Activated gamma-delta T cell treated with Interleukin-2 at 50 U/mL for 16 hours (primary cell): ENCODE data around the gene SELENOO.
A peak's percentile ranks its signal among the peaks of the same experiment; 100 is the strongest.

Experiments used
- DNase-seq: peaks from one replicate; pipeline ENCODE4 v3.0.0-alpha.2; 2020

SELENOO gene

DNA sequence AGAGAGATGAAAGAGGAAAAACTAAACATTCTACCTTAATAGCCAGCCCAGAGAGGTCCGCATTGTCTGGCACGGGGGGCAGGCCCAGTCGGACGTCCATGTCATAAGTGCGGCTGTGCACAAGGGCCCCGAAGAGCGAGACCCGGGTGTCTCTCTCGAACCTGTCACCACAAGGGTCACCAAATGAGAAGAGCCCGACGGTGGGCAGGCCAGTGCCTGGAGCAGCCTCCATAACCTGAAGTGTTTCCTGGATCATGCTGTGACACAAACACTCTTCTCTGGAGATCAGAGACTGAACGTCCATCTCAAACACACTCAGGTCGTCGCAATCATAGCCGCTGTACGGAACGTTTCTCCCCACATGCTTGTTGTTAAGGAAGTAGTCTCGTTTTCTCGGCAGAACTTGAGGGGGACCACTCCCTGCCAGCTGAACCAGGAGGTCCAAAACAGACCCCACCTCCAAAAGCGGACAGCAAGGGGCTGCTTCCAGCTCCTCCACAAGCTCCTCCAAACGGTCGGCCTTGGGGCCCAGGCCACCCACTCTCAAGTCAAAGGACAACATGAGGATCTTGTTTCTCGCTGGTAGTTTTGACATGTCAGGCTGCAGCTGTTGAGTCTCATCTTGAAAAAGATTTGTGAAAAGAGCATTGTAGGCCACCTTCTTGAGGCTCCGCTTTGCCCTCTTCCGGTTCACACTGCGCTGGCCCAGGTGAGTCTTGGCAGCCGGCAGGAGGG, 43.0 kb downstream of the SELENOO start:
- DNase-seq: no peak

DNA sequence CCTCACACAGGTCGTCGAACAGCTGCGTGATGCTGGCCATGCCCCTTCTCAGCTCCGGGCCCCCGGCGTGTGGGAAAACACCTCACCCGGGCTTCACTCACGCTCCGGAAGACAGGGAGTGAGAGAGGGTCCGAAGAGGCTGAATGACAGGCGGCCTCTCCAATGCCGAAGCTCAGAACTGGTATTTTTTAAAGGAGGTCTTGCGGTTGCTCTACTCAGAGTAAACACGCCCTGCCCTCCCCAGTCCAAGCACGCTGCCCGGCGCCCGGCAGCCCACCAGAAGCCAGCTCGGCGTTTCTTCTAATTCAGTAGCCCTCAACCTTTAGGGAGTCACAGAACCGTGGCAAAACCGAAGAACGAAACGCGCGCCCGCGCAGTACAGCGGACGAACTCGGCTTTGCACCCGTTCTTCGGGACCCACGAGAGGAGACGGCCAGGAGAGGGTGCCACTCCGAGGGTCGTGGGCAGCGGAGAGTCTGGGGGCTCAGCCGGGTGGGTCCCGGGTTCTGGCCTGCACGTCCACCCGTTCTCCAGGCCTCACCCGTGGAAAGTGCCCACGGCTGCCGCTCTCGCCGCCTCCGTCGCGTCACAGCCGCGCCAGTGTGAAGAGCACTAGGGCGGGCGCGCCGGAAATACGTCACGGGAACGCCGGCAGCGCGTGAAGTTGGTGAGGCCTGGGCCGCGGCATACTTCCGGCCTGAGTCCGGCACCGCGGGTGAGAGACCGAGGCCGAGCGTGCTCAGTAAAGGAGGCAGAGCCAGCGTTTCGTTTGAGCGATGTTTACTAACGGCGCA, 43.8 kb downstream of the SELENOO start, which contains the start of gene TUBGCP6:
TUBGCP6 (minus strand) TSS at position 604 of the 794 bp plus-strand sequence; CDS start at position 40, 564 bp downstream.
- peak; percentile 88 for DNase-seq

DNA sequence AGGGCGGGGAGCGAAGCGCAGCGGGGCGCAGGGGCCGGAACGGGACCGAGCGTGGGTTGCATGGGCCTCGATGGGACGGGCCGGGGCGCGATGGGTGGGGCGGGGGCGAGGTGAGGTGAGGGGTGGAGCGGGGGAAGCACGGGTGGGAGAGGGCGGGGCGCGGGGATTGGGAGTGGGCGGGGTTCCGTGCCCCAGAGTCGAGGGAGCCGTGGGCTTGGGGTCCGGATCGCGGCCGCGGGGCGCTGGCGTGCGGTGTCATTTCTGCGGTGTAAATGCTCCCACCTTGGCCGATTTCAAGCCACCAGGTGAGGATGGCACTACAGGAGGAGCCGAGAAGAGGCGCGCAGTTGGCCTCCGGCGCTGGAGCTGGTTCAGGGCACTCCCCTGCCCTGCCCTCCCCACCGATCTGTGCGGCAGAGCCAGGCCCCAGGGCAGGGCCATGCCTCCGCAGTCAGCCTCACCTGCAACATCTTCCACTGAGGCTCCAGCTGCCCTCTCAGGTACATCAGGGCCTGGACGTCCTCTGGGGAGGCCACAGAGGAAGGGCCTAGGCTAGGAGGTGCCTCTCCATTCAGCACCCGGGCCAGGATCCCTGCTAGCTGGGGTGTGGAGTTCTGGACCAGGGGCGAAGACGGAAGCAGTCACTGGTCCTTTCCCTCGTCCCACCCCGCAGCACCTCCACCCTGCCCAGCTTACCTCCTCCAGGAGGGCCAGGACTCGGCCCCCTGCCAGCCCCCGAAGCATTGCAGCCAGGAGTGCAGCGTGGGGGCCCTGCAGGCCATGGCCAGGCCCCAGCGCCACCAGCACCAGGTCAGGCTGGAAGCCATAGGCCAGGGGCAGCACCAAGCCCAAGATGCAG, 44.6 kb downstream of the SELENOO start:
- no peak for DNase-seq

DNA sequence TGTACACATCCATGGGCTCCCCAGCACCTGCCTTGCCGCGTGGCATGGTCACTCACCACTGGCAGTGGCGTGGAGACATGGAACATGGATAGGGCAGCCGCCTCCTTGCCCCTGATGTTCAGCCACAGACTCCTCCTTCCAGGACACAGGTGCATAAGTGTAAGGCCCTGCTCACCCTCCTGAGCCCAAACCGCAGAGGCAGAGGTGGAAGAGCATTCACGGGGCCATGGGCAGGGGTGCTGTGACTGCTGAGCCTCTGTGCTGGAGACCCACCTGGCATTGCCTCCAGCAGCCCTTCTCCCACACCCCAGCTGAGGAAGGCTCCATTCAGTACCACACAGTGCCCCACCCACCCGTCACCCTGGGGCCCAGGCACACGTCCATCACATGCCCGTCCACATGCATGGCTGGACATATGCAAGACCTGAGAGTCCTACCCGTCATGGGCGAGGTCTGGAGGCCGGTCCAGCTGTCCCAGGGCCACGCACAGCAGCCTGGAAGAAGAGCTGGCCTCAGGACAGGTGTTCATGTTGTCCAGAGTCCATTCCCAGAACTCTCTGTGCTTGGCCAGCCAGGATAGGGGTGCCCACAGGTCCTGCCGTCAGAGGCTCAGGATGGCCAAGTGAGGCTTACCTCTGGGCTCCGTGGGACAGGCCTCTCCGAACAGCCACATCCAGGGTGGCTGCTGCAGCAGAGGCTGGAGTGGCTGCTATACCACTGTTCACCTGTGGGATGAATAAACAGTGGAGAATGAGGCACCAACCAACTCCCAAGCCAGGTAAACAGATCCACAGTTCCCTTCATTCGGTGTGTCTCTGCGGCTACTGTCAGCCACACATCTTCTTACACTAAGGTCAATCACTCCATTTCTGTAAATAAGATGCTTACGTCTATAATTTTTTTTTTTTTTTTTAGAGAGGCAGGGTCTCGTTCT, 45.7 kb downstream of the SELENOO start:
- DNase-seq: no peak

DNA sequence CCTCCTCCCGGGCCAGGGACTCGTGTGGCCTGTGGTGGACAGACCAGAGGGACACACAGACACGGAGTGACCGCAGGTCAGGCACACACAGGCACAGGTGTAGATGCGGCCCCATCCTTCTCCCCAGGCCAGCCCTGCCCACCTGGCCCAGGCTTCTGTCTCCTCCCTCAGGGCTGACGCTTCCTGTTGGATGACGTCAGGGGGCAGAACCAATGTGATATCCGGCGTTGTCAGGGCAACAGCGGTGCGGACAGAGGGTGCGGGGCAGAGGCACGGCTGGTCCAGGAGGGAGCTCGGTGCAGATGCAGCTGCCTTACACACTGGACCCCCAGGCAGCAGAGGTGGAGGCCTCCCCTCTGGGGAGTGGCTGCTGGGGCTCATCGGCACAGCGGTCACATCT, 46.9 kb downstream of the SELENOO start:
- DNase-seq: no peak

DNA sequence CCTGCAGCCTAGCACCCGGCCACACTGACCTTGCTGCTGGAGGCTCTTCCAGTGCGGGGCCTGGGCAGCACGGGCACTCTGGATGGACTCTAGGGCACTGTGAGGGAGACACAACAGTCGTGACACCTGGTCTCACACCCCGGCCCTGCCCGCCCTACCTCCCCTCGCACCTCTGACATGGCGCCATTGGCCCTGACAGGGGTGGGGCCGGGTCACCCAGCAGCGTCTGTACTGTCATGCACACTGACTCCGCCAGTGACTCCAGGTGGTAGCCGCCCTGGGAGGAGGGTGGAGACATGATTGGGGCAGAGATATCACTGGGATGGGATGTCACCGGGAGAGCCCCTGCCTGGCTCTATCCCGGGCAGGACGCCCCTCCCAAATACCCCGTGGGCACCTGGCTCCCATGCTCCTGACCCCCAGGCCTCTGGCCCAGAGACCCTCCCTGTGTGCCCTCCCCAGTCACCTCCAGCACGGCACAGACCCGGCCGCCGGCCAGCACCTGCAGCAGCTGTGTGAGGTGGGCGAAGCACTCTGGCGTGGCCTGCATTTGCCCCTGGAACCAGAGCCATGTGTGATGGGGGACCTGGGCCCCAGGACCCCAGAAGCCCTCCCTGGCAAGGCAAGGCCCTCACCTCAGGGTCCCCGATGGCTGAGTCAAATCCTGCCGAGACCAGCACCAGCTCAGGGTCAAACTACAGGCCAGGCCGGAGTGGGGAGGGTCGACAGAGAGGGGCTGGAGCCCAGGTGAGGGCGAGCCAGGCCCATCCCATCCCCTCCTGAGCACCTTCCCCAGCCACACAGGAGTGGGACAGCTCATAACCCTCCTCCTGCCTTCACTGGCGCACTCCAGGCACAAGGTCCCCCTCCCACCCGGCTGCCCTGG, 47.6 kb downstream of the SELENOO start:
- no peak for DNase-seq

DNA sequence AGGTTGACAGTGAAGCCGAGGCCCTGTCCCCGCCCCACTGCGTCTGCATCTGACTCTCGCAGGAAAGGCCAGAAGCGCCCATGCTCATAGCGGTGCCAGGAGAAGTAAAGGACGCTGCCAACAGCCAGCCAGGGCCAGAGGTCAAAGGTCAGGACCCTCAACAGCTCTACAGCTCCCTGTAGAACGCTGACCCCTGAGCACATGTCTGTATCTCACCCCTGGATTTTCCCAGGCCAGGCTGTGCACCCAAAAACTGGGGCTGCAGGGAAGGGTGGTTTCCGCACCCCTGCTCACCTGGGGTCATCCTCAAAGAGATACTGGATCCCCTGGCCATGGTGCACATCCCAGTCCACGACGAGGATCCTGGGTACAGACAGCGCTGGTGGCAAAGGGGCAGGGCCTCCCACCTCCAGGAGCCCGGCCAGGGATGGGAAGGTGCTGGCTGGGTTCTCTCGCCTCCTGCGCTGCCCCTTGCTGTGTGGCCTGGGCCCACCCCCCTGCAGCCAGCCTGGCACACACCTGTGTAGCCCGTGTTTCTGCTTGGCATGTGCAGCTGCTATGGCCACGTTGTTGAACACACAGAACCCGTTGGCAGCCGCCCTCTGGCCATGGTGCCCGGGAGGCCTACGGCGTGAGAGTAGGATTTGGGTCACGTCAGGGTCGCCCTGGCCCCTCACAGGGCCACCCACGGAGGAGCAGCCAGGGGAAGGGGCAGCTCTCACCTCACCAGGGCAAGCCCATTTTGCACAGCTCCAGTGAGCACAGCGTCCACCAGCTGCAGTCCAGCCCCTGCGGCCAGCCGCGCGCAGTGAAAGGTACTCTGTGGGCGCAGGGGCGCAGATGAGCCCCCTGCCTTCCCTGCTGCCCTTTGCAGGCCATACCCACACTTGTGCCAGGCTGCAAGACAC, 48.8 kb downstream of the SELENOO start:
- DNase-seq: no peak

DNA sequence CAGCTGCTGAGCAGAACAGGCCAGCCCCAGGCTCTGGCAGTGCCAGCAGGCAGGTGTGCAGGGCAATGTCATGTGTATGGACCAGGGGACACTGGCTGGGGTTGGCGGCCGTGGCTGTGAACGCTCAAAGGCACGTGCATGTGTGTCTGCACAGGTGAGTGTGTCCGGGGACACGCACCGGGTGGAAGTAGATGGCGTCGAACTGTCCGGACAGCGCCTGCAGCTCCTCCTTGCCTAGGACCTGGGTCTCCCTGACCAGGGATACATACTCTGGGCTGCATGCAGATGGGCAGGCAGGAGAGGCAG, 49.4 kb downstream of the SELENOO start:
- DNase-seq: no peak

DNA sequence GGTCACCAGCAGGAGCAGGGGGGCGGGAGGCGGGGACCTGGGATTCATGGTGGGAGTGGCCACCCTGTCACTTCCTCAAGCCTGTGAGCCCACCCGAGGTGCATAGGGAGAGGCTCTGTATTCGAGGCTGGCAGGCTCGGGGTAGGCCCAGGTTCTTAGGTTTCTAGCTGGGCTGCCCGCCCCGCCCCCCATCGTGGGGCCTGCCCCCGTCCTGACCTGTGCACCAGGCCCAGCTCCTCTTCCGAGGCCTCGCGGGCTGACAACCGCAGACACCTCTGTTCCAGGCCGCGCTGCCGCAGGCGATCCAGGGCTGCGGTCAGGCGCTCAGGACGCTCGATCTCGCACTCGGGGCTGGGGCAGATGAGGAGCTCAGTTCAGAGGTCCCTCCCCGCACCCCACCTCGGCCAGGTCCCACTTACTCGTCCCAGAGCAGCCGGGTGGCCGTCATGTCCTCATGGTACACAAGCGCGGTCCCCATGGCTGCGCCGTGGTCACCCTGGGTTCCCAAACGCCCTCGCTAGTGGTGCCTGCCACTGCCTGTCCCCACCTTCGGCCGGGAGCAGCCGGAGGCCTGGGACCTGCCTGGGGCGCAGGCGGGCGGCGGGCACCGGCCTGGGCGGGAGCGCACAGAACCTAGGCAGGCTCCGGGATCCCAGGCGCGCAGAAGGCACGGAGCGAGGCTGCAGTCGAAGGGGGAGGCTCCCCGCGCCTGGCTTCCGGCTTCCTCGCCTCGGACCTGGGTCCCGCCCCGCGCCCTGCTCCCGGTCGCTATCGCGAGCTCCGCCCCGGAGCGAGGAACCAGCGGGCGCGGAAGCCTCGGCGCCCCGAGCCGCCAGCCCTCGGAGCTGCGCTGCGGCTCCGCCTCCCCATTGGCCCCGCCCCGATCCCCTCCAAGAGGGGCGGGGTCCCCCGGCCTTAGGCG, 50.0 kb downstream of the SELENOO start, which contains the start of gene HDAC10:
HDAC10 (minus strand) TSS at position 711 of the 922 bp plus-strand sequence; CDS start at position 478, 233 bp downstream.
- peak; percentile 69 for DNase-seq

DNA sequence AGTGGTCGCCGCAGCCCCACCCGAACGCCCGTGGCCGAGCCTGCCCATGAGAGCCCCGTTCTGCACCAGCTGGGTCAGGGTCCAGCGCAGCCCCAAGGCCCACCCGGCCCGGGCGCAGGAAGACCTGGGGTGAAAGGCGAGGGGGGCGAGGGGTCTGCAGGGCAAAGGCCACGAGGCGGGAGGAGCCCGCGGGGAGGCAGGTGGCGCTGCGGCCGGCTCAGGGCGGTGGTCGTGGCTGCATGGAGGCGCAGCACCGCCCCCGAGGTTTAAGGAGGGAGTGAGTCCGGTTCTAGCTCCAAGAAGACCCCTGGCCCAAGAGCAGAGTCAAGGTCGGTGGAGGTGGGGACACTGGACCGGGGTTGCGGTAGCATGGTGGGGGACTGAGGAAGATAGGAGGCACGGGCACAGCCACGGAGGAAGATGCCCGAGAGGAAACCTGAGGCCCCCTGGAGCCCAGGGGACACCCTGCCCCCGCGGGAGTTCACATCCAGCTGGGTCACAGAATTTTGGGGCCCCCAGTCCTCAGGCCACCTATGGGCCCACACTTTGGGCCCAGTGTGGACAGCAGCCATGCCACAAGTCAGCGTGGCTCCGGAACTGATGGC, 50.8 kb downstream of the SELENOO start:
- no peak for DNase-seq

DNA sequence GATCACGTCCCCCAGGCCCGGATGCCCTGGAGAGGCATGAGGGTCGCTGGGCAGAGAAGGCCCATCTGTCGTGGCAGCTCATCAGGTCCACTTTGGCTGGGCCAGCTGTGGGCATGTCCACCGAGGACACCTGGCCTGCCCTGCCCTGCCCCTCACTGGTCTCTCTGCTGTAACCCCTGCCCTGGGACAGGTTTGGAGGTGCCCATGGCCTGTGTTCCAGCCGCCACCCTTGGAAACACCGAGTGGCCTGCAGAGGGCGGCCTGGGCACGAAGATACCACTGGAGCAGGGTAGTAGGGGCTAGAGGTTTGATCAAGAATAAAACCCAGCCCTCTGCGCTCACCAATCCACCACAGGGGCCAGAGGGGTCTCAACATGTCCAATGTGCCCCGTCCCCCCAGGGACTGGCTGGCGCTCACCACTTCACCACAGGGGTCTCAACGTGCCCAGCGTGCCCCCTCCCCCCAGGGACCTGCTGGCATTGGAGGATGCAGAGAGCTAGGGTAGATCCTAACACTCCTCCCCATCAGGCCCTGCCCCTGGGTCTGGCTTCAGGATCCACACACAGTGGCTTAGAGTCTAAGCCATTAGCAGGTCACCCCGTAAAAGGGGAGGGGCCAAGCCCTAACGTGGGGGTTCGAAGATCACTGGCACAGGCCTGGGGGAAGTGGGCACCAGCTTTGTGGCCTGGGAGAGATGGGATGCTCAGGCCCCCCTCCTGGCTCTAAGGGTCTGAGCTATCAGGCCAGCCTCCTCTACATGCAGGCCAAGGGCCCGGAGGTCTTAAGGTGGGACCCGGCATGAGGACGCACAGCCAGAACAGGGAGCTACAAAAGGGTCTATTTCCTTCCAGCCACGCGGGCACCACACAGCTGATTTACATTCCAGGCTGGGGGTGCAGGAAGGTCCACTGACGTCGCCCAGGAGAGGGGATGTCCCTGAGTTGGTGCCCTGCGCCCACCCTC, 51.6 kb downstream of the SELENOO start:
- peak; percentile 74 for DNase-seq

DNA sequence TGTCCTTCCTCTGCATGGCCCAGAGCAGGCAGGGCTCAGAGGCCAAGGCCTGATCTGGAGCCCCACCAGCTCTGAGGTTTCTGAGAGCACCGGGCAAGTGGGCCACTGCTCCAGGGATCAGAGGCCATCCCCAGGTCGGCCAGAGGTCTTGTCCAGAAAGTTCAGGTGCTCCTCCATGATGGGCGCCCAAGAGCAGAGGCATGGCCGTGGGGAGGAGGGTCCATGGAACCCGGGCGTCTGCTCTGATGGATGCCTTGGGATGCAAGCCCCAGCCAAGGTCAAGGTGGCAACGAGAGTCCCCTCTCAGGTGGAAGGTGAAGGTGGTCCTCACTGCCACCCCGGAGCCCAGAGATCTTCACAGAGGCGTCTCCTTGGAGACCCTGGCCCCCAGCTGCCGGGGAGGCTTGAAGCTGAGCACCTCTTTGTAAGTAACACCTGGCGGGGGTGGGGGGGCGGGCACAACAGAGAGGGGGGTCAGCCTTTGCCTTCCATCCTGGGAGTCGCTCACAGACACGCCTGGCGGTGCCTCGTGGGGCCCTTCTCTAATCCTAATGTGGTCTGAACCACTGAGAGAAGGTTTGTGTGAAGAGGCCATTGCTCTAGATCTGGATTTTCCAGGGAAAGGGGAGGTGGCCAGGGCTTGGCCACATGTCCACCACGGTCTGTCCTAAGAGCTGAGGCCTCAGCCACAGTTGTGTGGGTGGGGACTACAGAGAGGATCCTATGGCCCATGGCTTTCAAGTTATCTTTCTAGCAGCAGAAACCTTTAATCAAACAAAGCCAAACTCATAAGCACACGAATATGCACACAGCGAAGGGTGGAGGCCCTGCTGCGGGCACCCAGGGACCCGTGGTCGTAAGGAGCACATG, 52.5 kb downstream of the SELENOO start:
- no peak for DNase-seq

DNA sequence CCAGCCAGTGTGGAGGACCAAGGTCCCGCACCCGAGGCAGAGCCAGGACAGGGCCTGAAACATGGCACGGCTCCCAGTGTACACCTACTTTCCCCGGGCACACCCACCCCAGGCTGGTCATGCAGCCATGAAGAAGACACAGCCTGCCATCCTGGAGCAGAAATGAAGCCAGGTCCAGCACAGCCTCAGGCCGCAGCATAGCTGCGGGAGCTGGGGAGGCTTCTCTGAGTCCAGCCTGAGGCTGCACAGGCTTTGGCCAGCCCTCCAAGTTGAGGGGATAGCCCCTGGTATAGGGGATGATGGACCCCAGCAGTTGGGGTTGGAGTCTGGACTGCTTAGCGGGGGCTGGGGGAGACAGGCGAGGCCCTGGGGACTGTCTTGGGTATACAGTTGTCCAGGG, 53.1 kb downstream of the SELENOO start:
- no peak for DNase-seq

DNA sequence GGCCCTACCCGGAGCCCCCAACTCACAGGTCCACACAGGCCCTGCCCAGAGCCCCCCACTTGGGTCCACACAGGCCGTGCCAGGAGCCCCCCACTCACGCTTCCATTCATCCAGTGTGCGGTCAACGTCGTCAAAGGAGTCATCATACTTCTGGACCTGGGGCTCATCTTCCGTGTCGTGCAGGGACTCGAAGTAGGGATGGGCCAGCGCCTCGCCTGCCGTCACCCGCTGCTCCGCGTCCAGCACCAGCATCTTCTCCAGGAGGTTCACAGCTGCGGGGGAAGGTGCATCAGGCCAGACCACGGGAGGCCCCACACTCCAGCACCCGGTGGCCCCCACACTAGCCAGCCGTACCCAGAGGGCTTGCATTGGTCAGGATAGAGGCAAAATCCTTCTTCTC, 54.3 kb downstream of the SELENOO start:
- DNase-seq: no peak

DNA sequence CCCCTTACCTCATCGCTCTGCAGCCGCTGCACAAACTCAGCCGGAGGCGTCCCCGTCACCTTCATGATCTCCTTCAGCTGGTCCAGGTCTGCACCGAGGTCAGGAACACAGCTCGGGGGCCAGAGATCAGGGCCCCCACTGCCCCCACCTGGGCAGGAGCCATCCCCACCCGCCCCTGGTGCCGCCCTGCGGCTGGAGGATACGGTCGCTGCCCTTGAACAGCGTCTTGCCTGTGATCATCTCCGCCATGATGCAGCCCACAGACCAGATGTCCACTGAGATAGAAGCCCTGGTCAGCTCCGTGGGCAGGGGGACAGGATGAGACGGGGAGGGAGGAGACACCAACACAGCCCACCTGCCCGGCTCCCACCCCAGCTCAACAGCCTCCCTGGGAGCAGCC, 54.8 kb downstream of the SELENOO start:
- DNase-seq: no peak

DNA sequence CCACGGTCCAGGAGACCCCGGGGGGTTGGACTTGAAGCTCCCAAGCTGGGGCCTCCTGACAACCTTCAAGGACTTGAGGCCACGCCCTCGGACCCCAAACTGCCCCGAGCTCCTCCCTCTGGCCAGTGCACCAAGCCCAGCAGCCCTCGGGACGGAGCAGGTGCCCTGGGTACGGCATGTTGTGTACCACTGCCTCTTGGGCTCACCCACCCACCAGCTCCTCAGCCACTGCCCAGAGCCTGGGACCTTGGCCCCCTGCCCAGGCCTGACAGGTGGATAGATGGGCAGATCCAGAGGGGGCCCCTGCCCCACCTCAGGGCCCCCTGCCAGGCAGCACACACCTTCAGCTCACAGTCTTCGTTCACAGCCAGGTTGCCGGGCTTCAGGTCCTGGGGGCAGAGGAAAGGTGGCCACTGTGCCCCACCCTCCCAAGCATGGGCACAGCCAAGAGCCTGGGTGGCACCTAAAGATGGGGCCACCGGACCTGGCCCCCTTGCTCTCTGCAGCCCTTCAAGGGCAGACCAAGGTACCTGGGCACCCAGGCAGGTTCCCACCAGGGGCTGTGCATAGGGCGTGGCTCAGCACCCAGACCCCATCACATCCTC, 55.5 kb downstream of the SELENOO start:
- no peak for DNase-seq
